ENCODE data around the gene METRNL.

Gene METRNL

GRCh38 chr17:83069931-83070742 lies 9.3 kb upstream of the METRNL start:
- no peak overlapping the region for H3K9ac ChIP-seq (ENCODE audit: low read depth, low read length)

GRCh38 chr17:83070800-83071341 lies 8.5 kb upstream of the METRNL start:
- Histone ChIP-seq H3K4me3 (ENCODE audit: low read length) (no peak overlapping the region), H3K4me2 (ENCODE audit: low read length) (no peak overlapping the region), H3K9ac (ENCODE audit: low read depth, low read length) (no peak overlapping the region), H3K36me3 (ENCODE audit: insufficient read depth, low read length) (no peaks in the 10 kb centered on the region), H3K9me3 (replicated peaks; ENCODE audit: low read length) (no peaks in the 10 kb centered on the region), H3K27me3 (ENCODE audit: control insufficient read depth, insufficient read depth, low read length) (peaks cover 9% of the 10 kb centered on the region), H3K4me1 (ENCODE audit: control insufficient read depth, insufficient read depth, low read length) (no peaks in the 10 kb centered on the region)

More at GRCh38 chr17:83069931-83070742, 9.3 kb upstream of the METRNL start:
- H3K4me2 ChIP-seq (ENCODE audit: low read length): no peak overlapping the region
- no peaks in the 10 kb centered on the region for H3K36me3 ChIP-seq (ENCODE audit: insufficient read depth, low read length)
- no peak overlapping the region for H3K4me3 ChIP-seq (ENCODE audit: low read length)
- no peaks in the 10 kb centered on the region for H3K9me3 ChIP-seq (replicated peaks; ENCODE audit: low read length)
- no peaks in the 10 kb centered on the region for H3K4me1 ChIP-seq (ENCODE audit: control insufficient read depth, insufficient read depth, low read length)
- peaks cover 2% of the 10 kb centered on the region for H3K27me3 ChIP-seq (ENCODE audit: control insufficient read depth, insufficient read depth, low read length)

GRCh38 chr17:83071365-83071764 lies 8.0 kb upstream of the METRNL start:
- H3K4me3 ChIP-seq (ENCODE audit: low read length): no peak overlapping the region
- H3K4me2 ChIP-seq (ENCODE audit: low read length): no peak overlapping the region
- no peaks in the 10 kb centered on the region for H3K36me3 ChIP-seq (ENCODE audit: insufficient read depth, low read length)
- H3K27me3 ChIP-seq (ENCODE audit: control insufficient read depth, insufficient read depth, low read length): peaks cover 9% of the 10 kb centered on the region
- no peaks in the 10 kb centered on the region for H3K9me3 ChIP-seq (replicated peaks; ENCODE audit: low read length)
- no peak overlapping the region for H3K9ac ChIP-seq (ENCODE audit: low read depth, low read length)
- H3K4me1 ChIP-seq (ENCODE audit: control insufficient read depth, insufficient read depth, low read length): no peaks in the 10 kb centered on the region

- Histone ChIP-seq H3K27me3 (ENCODE audit: control insufficient read depth, insufficient read depth, low read length) (peaks cover 9% of the 10 kb centered on the region), H3K4me2 (ENCODE audit: low read length) (no peak overlapping the region), H3K9me3 (replicated peaks; ENCODE audit: low read length) (no peaks in the 10 kb centered on the region), H3K9ac (ENCODE audit: low read depth, low read length) (no peak overlapping the region), H3K4me3 (ENCODE audit: low read length) (no peak overlapping the region), H3K36me3 (ENCODE audit: insufficient read depth, low read length) (no peaks in the 10 kb centered on the region), H3K4me1 (ENCODE audit: control insufficient read depth, insufficient read depth, low read length) (no peaks in the 10 kb centered on the region)
Observed at GRCh38 chr17:83071966-83072562, 7.3 kb upstream of the METRNL start.

- Histone ChIP-seq H3K4me1 (ENCODE audit: control insufficient read depth, insufficient read depth, low read length) (peaks cover 4% of the 10 kb centered on the region), H3K4me2 (ENCODE audit: low read length) (no peak overlapping the region), H3K27me3 (ENCODE audit: control insufficient read depth, insufficient read depth, low read length) (peaks cover 9% of the 10 kb centered on the region), H3K36me3 (ENCODE audit: insufficient read depth, low read length) (no peaks in the 10 kb centered on the region), H3K9me3 (replicated peaks; ENCODE audit: low read length) (no peaks in the 10 kb centered on the region), H3K4me3 (ENCODE audit: low read length) (no peak overlapping the region), H3K9ac (ENCODE audit: low read depth, low read length) (no peak overlapping the region)
Observed at GRCh38 chr17:83072600-83073358, 6.6 kb upstream of the METRNL start.

- no peaks in the 10 kb centered on the region for H3K36me3 ChIP-seq (ENCODE audit: insufficient read depth, low read length)
- H3K4me2 ChIP-seq (ENCODE audit: low read length): no peak overlapping the region
- no peaks in the 10 kb centered on the region for H3K9me3 ChIP-seq (replicated peaks; ENCODE audit: low read length)
- peaks cover 8% of the 10 kb centered on the region for H3K4me1 ChIP-seq (ENCODE audit: control insufficient read depth, insufficient read depth, low read length)
- no peak overlapping the region for H3K4me3 ChIP-seq (ENCODE audit: low read length)
- H3K27me3 ChIP-seq (ENCODE audit: control insufficient read depth, insufficient read depth, low read length): peaks cover 10% of the 10 kb centered on the region
- H3K9ac ChIP-seq (ENCODE audit: low read depth, low read length): no peak overlapping the region
Observed at GRCh38 chr17:83073389-83074063, 5.9 kb upstream of the METRNL start.

GRCh38 chr17:83074486-83075223 lies 4.8 kb upstream of the METRNL start:
- H3K9me3 ChIP-seq (replicated peaks; ENCODE audit: low read length): no peaks in the 10 kb centered on the region
- H3K4me1 ChIP-seq (ENCODE audit: control insufficient read depth, insufficient read depth, low read length): peaks cover 12% of the 10 kb centered on the region
- no peak overlapping the region for H3K9ac ChIP-seq (ENCODE audit: low read depth, low read length)
- H3K36me3 ChIP-seq (ENCODE audit: insufficient read depth, low read length): no peaks in the 10 kb centered on the region
- H3K4me2 ChIP-seq (ENCODE audit: low read length): no peak overlapping the region
- H3K4me3 ChIP-seq (ENCODE audit: low read length): no peak overlapping the region
- peaks cover 12% of the 10 kb centered on the region for H3K27me3 ChIP-seq (ENCODE audit: control insufficient read depth, insufficient read depth, low read length)

GRCh38 chr17:83075270-83075880 lies 4.0 kb upstream of the METRNL start:
- H3K9me3 ChIP-seq (replicated peaks; ENCODE audit: low read length): no peaks in the 10 kb centered on the region
- peaks cover 12% of the 10 kb centered on the region for H3K4me1 ChIP-seq (ENCODE audit: control insufficient read depth, insufficient read depth, low read length)
- no peak overlapping the region for H3K9ac ChIP-seq (ENCODE audit: low read depth, low read length)
- H3K27me3 ChIP-seq (ENCODE audit: control insufficient read depth, insufficient read depth, low read length): peaks cover 12% of the 10 kb centered on the region
- no peaks in the 10 kb centered on the region for H3K36me3 ChIP-seq (ENCODE audit: insufficient read depth, low read length)
- H3K4me2 ChIP-seq (ENCODE audit: low read length): no peak overlapping the region
- no peak overlapping the region for H3K4me3 ChIP-seq (ENCODE audit: low read length)

- H3K4me3 ChIP-seq (ENCODE audit: low read length): no peak overlapping the region
- no peaks in the 10 kb centered on the region for H3K9me3 ChIP-seq (replicated peaks; ENCODE audit: low read length)
- H3K27me3 ChIP-seq (ENCODE audit: control insufficient read depth, insufficient read depth, low read length): peaks cover 12% of the 10 kb centered on the region
- no peak overlapping the region for H3K4me2 ChIP-seq (ENCODE audit: low read length)
- peaks cover 2% of the 10 kb centered on the region for H3K36me3 ChIP-seq (ENCODE audit: insufficient read depth, low read length)
- H3K4me1 ChIP-seq (ENCODE audit: control insufficient read depth, insufficient read depth, low read length): peaks cover 19% of the 10 kb centered on the region
- no peak overlapping the region for H3K9ac ChIP-seq (ENCODE audit: low read depth, low read length)
Observed at GRCh38 chr17:83076938-83077337, 2.5 kb upstream of the METRNL start.

- peaks cover 12% of the 10 kb centered on the region for H3K27me3 ChIP-seq (ENCODE audit: control insufficient read depth, insufficient read depth, low read length)
Observed at GRCh38 chr17:83077411-83077810, 2.0 kb upstream of the METRNL start.

More at GRCh38 chr17:83077411-83077810, 2.0 kb upstream of the METRNL start:
- Histone ChIP-seq H3K4me3 (ENCODE audit: low read length) (no peak overlapping the region), H3K36me3 (ENCODE audit: insufficient read depth, low read length) (peaks cover 6% of the 10 kb centered on the region), H3K4me2 (ENCODE audit: low read length) (no peak overlapping the region), H3K4me1 (ENCODE audit: control insufficient read depth, insufficient read depth, low read length) (peaks cover 24% of the 10 kb centered on the region), H3K9ac (ENCODE audit: low read depth, low read length) (no peak overlapping the region), H3K9me3 (replicated peaks; ENCODE audit: low read length) (no peaks in the 10 kb centered on the region)

Measured in skeletal muscle satellite cell (primary cell).